Measurements from ENCODE around the gene VTN. TPM values are rescaled to one million over a fixed set of nuclear protein-coding genes. Genes with fewer than 3 reads are reported as not detected.

Gene VTN
- total and polyA plus RNA-seq, 4 experiments from 2014 or later: 0.28 TPM; not detected in 3

DNA sequence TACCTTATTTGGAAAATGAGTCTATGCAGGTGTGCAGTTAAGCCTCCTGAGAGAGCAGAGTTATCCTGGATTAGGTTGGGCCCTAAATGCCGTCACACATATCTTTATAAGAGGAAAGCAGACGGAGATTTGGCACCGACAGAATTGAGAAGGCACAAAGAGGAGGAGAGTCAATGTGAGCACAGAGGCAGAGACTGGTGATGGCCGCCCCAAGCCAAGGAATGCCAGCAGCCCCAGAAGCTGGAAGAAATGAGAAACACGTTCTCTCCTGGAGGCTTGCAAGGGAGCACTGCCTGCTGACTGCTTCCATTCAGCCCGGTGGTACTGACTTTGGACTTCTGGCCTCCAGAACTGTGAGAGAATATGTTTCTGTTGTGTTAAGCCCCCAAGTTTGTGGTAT lies 32.7 kb upstream of the VTN start:
- CTCF ChIA-PET (ENCODE audit: partially characterized antibody): no interaction called here
- H3K4me1 Mint-ChIP-seq: peaks cover 5 to 26% (median 13%) of the 10 kb centered on the region in 4 donors
- H3K4me3 Mint-ChIP-seq: no peak overlapping the region
- Histone ChIP-seq H3K27me3 (ENCODE audit: insufficient read depth, low read length) (no peaks in the 10 kb centered on the region), H3K9me3 (ENCODE audit: control insufficient read depth in 1 of 2, low read length in 2 of 2) (no peaks in the 10 kb centered on the region), H3K36me3 (ENCODE audit: insufficient read depth, low read length) (no peaks in the 10 kb centered on the region), H3K4me1 (ENCODE audit: insufficient read depth, low read length) (peaks cover 14% of the 10 kb centered on the region), H3K4me3 (ENCODE audit: low read length in 2 of 2) (no peak overlapping the region), H3K27ac (ENCODE audit: low read depth, low read length) (no peak overlapping the region)
- H3K36me3 Mint-ChIP-seq: peaks cover 0 to 5% of the 10 kb centered on the region in 2 donors
- peak overlapping the region in 1 of 7 donors; percentile 29 for H3K27ac Mint-ChIP-seq
- intact Hi-C loops (cut with micrococcal nuclease): no loop called here
- POLR2A ChIA-PET (ENCODE audit: partially characterized antibody): no interaction called here
- H3K27me3 Mint-ChIP-seq: no peaks in the 10 kb centered on the region
- H3K9me3 Mint-ChIP-seq: no peaks in the 10 kb centered on the region
- no peak for DNase-seq

- Histone ChIP-seq H3K4me3 (ENCODE audit: low read length in 2 of 2) (no peak overlapping the region), H3K36me3 (ENCODE audit: insufficient read depth, low read length) (no peaks in the 10 kb centered on the region), H3K9me3 (ENCODE audit: control insufficient read depth in 1 of 2, low read length in 2 of 2) (no peaks in the 10 kb centered on the region), H3K27me3 (ENCODE audit: insufficient read depth, low read length) (no peaks in the 10 kb centered on the region), H3K27ac (ENCODE audit: low read depth, low read length) (no peak overlapping the region), H3K4me1 (ENCODE audit: insufficient read depth, low read length) (peaks cover 14% of the 10 kb centered on the region)
- Mint-ChIP-seq H3K27me3 (no peaks in the 10 kb centered on the region), H3K4me1 (peaks cover 5 to 26% (median 13%) of the 10 kb centered on the region in 4 donors), H3K36me3 (peaks cover 0 to 9% of the 10 kb centered on the region in 2 donors), H3K4me3 (no peak overlapping the region), H3K9me3 (no peaks in the 10 kb centered on the region), H3K27ac (peak overlapping the region in 3 of 7 donors; percentile 12 to 64 (median 41))
- ChIA-PET CTCF (ENCODE audit: partially characterized antibody) (interaction anchor here (4.2 kb wide), 1 partner anchor 14 kb away, joined by 19 read pairs; no protein-coding TSS in a partner anchor), POLR2A (ENCODE audit: partially characterized antibody) (interaction anchor here (0.6 kb wide), 1 partner anchor 717 kb away, joined by 3 read pairs; no protein-coding TSS in a partner anchor)
- intact Hi-C loops (cut with micrococcal nuclease): no loop called here
- DNase-seq: no peak
These were observed 32.1 kb upstream of the VTN start for GRCh38 chr17:28402224-28402630.

GRCh38 chr17:28399808-28400207 lies 29.7 kb upstream of the VTN start:
- Mint-ChIP-seq H3K27ac (no peak overlapping the region), H3K36me3 (peaks cover 0 to 17% of the 10 kb centered on the region in 2 donors), H3K4me3 (no peak overlapping the region), H3K27me3 (no peaks in the 10 kb centered on the region), H3K9me3 (no peaks in the 10 kb centered on the region), H3K4me1 (peaks cover 0 to 16% (median 8%) of the 10 kb centered on the region in 4 donors)
- Histone ChIP-seq H3K36me3 (ENCODE audit: insufficient read depth, low read length) (peaks cover 8% of the 10 kb centered on the region), H3K27me3 (ENCODE audit: insufficient read depth, low read length) (no peaks in the 10 kb centered on the region), H3K27ac (ENCODE audit: low read depth, low read length) (no peak overlapping the region), H3K4me1 (ENCODE audit: insufficient read depth, low read length) (no peaks in the 10 kb centered on the region), H3K9me3 (ENCODE audit: control insufficient read depth in 1 of 2, low read length in 2 of 2) (no peaks in the 10 kb centered on the region), H3K4me3 (ENCODE audit: low read length in 2 of 2) (no peak overlapping the region)
- POLR2A ChIA-PET (ENCODE audit: partially characterized antibody): interaction anchor here (0.7 kb wide), 1 partner anchor 17 kb away, joined by 3 read pairs; no protein-coding TSS in a partner anchor
- CTCF ChIA-PET (ENCODE audit: partially characterized antibody): interaction anchor here (1.2 to 4.2 kb wide), 2 partner anchors 8 to 17 kb away, joined by 4 to 19 read pairs; no protein-coding TSS in a partner anchor
- no peak for DNase-seq
- intact Hi-C loops (cut with micrococcal nuclease): no loop called here

DNA sequence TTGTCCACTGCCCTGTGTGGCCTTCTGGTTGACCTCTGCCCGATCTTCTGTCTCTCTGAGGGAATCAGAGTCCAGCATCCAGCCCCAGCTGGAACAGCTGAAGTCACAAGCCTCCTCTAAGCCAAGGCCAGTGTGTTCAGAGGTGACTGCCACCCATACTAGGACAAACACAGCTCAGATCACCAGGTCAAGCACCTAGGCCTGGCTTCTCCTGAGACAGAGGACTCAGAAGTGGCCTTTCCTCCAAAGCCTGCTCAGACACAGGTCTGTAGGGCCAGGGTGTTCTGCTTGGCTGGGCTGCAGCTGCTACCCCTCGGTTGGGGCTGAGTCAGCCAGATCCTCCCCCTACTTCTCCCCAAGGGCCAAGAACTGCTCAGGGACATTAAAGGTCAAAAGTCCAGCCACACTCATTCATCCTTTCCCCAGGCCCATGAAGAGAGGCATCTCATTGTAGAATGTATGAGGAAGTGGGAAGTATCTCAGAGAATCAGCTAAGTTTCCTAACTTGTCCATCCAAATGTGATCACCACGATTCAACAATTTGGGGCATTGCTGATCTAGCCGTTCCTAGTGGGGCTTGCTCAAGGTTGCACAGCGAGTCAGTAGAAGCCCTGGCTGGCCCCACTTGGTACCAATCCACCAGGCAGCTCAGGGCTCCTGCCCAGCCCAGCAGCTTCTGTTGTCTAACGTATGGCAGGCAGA lies 28.3 kb upstream of the VTN start:
- no peak overlapping the region for H3K4me3 ChIP-seq (ENCODE audit: low read length in 2 of 2)
- Mint-ChIP-seq H3K4me3 (no peak overlapping the region), H3K9me3 (no peaks in the 10 kb centered on the region), H3K4me1 (peaks cover 0 to 12% (median 4%) of the 10 kb centered on the region in 4 donors), H3K27ac (peak overlapping the region; percentile 24 to 65 (median 50)), H3K27me3 (no peaks in the 10 kb centered on the region), H3K36me3 (peaks cover 9 to 28% of the 10 kb centered on the region in 2 donors)
- DNase-seq: no peak
- H3K36me3 ChIP-seq (ENCODE audit: insufficient read depth, low read length): peaks cover 8% of the 10 kb centered on the region
- H3K9me3 ChIP-seq (ENCODE audit: control insufficient read depth in 1 of 2, low read length in 2 of 2): no peaks in the 10 kb centered on the region
- intact Hi-C loops (cut with micrococcal nuclease): no loop called here
- no peak overlapping the region for H3K27ac ChIP-seq (ENCODE audit: low read depth, low read length)
- no peaks in the 10 kb centered on the region for H3K4me1 ChIP-seq (ENCODE audit: insufficient read depth, low read length)
- CTCF ChIA-PET (ENCODE audit: partially characterized antibody): interaction anchor here (1.9 to 4.2 kb wide), 2 partner anchors 18 kb away, joined by 6 to 19 read pairs; no protein-coding TSS in a partner anchor
- H3K27me3 ChIP-seq (ENCODE audit: insufficient read depth, low read length): no peaks in the 10 kb centered on the region
- POLR2A ChIA-PET (ENCODE audit: partially characterized antibody): no interaction called here

- Mint-ChIP-seq H3K4me1 (peaks cover 0 to 10% (median 4%) of the 10 kb centered on the region in 4 donors), H3K9me3 (no peaks in the 10 kb centered on the region), H3K36me3 (peaks cover 9 to 28% of the 10 kb centered on the region in 2 donors), H3K27me3 (no peaks in the 10 kb centered on the region), H3K27ac (peak overlapping the region in 5 of 7 donors; percentile 24 to 75 (median 54)), H3K4me3 (no peak overlapping the region)
- no peaks in the 10 kb centered on the region for H3K4me1 ChIP-seq (ENCODE audit: insufficient read depth, low read length)
- H3K27ac ChIP-seq (ENCODE audit: low read depth, low read length): no peak overlapping the region
- peaks cover 12% of the 10 kb centered on the region for H3K36me3 ChIP-seq (ENCODE audit: insufficient read depth, low read length)
- intact Hi-C loops (cut with micrococcal nuclease): no loop called here
- no peaks in the 10 kb centered on the region for H3K27me3 ChIP-seq (ENCODE audit: insufficient read depth, low read length)
- ChIA-PET POLR2A (ENCODE audit: partially characterized antibody) (no interaction called here), CTCF (ENCODE audit: partially characterized antibody) (interaction anchor here (1.9 kb wide), 1 partner anchor 19 kb away, joined by 6 read pairs; no protein-coding TSS in a partner anchor)
- no peaks in the 10 kb centered on the region for H3K9me3 ChIP-seq (ENCODE audit: control insufficient read depth in 1 of 2, low read length in 2 of 2)
- no peak overlapping the region for H3K4me3 ChIP-seq (ENCODE audit: low read length in 2 of 2)
- DNase-seq: no peak
These were observed 27.7 kb upstream of the VTN start for GRCh38 chr17:28397687-28398279.

- Histone ChIP-seq H3K36me3 (ENCODE audit: insufficient read depth, low read length) (peaks cover 17% of the 10 kb centered on the region), H3K9me3 (ENCODE audit: control insufficient read depth in 1 of 2, low read length in 2 of 2) (no peaks in the 10 kb centered on the region), H3K4me3 (ENCODE audit: low read length in 2 of 2) (no peak overlapping the region), H3K27ac (ENCODE audit: low read depth, low read length) (no peak overlapping the region), H3K27me3 (ENCODE audit: insufficient read depth, low read length) (no peaks in the 10 kb centered on the region), H3K4me1 (ENCODE audit: insufficient read depth, low read length) (no peaks in the 10 kb centered on the region)
- DNase-seq: no peak
- intact Hi-C loops (cut with micrococcal nuclease): no loop called here
- no peaks in the 10 kb centered on the region for H3K9me3 Mint-ChIP-seq
- no peaks in the 10 kb centered on the region for H3K27me3 Mint-ChIP-seq
- H3K27ac Mint-ChIP-seq: peak overlapping the region in 2 of 7 donors; percentile 35 to 54
- no peak overlapping the region for H3K4me3 Mint-ChIP-seq
- peaks cover 9 to 31% of the 10 kb centered on the region in 2 donors for H3K36me3 Mint-ChIP-seq
- H3K4me1 Mint-ChIP-seq: peaks cover 0 to 4% (median 1%) of the 10 kb centered on the region in 4 donors
- POLR2A ChIA-PET (ENCODE audit: partially characterized antibody): no interaction called here
- CTCF ChIA-PET (ENCODE audit: partially characterized antibody): interaction anchor here (1.9 kb wide), 1 partner anchor 19 kb away, joined by 6 read pairs; no protein-coding TSS in a partner anchor
These were observed 27.2 kb upstream of the VTN start for GRCh38 chr17:28397275-28397674.

- Histone ChIP-seq H3K36me3 (ENCODE audit: insufficient read depth, low read length) (peaks cover 17% of the 10 kb centered on the region), H3K9me3 (ENCODE audit: control insufficient read depth in 1 of 2, low read length in 2 of 2) (no peaks in the 10 kb centered on the region), H3K27ac (ENCODE audit: low read depth, low read length) (no peak overlapping the region), H3K4me3 (ENCODE audit: low read length in 2 of 2) (no peak overlapping the region), H3K4me1 (ENCODE audit: insufficient read depth, low read length) (no peaks in the 10 kb centered on the region), H3K27me3 (ENCODE audit: insufficient read depth, low read length) (no peaks in the 10 kb centered on the region)
- H3K4me3 Mint-ChIP-seq: no peak overlapping the region
- H3K36me3 Mint-ChIP-seq: peaks cover 9 to 33% of the 10 kb centered on the region in 2 donors
- H3K4me1 Mint-ChIP-seq: no peaks in the 10 kb centered on the region
- intact Hi-C loops (cut with micrococcal nuclease): no loop called here
- no peaks in the 10 kb centered on the region for H3K9me3 Mint-ChIP-seq
- CTCF ChIA-PET (ENCODE audit: partially characterized antibody): interaction anchor here (1.9 kb wide), 1 partner anchor 20 kb away, joined by 6 read pairs; no protein-coding TSS in a partner anchor
- no peak for DNase-seq
- no peak overlapping the region for H3K27ac Mint-ChIP-seq
- POLR2A ChIA-PET (ENCODE audit: partially characterized antibody): no interaction called here
- no peaks in the 10 kb centered on the region for H3K27me3 Mint-ChIP-seq
These were observed 26.6 kb upstream of the VTN start for GRCh38 chr17:28396635-28397239.
